ENCODE data around the gene OBSL1. TPM values are rescaled to one million over a fixed set of nuclear protein-coding genes. Genes with fewer than 3 reads are reported as not detected.

Gene OBSL1
- total RNA-seq, 1 donor from 2014 or later = 0.26 TPM

GRCh38 chr2:219542931-219543595 is 28.3 kb downstream of the OBSL1 start:
- H3K4me1 Mint-ChIP-seq = peaks cover 17% of the 10 kb centered on the region
- intact Hi-C loops (cut with micrococcal nuclease) = loop anchor here (1.0 to 5.0 kb wide), 8 partner anchors 9 to 1271 kb away; partner anchors contain the start of genes AAMP, DNAJB2, GMPPA and PNKD
- no peaks in the 10 kb centered on the region for H3K9me3 Mint-ChIP-seq
- DNase-seq = no peak
- H3K27me3 Mint-ChIP-seq = peaks cover 18% of the 10 kb centered on the region
- peak overlapping the region; percentile 89 for H3K4me3 Mint-ChIP-seq
- peaks cover 11% of the 10 kb centered on the region for H3K36me3 Mint-ChIP-seq (ENCODE audit: low read depth)
- peak overlapping the region; percentile 67 for H3K27ac Mint-ChIP-seq

GRCh38 chr2:219541611-219542180 is 29.6 kb downstream of the OBSL1 start:
- peaks cover 16% of the 10 kb centered on the region for H3K27me3 Mint-ChIP-seq
- intact Hi-C loops (cut with micrococcal nuclease) = loop anchor here (1.0 to 5.0 kb wide), 4 partner anchors 101 to 1269 kb away; partner anchors contain the start of genes AAMP, DNAJB2 and PNKD
- peaks cover 11% of the 10 kb centered on the region for H3K36me3 Mint-ChIP-seq (ENCODE audit: low read depth)
- DNase-seq = peak; percentile 96
- H3K27ac Mint-ChIP-seq = no peak overlapping the region
- peaks cover 17% of the 10 kb centered on the region for H3K4me1 Mint-ChIP-seq
- H3K4me3 Mint-ChIP-seq = peak overlapping the region; percentile 89
- H3K9me3 Mint-ChIP-seq = no peaks in the 10 kb centered on the region

- peak overlapping the region; percentile 89 for H3K4me3 Mint-ChIP-seq
- H3K4me1 Mint-ChIP-seq = peaks cover 17% of the 10 kb centered on the region
- no peaks in the 10 kb centered on the region for H3K9me3 Mint-ChIP-seq
- intact Hi-C loops (cut with micrococcal nuclease) = loop anchor here (1.0 to 5.0 kb wide), 4 partner anchors 101 to 1269 kb away; partner anchors contain the start of genes AAMP, DNAJB2 and PNKD
- H3K27me3 Mint-ChIP-seq = peaks cover 11% of the 10 kb centered on the region
- H3K36me3 Mint-ChIP-seq (ENCODE audit: low read depth) = peaks cover 11% of the 10 kb centered on the region
- DNase-seq = no peak
- H3K27ac Mint-ChIP-seq = no peak overlapping the region
Measured at GRCh38 chr2:219540784-219541504, 30.4 kb downstream of the OBSL1 start.

- H3K4me1 Mint-ChIP-seq = peaks cover 17% of the 10 kb centered on the region
- no peaks in the 10 kb centered on the region for H3K9me3 Mint-ChIP-seq
- no peak for DNase-seq
- intact Hi-C loops (cut with micrococcal nuclease) = loop anchor here (5.0 kb wide), 2 partner anchors 263 to 1268 kb away; partner anchors contain the start of genes AAMP, DNAJB2 and PNKD
- no peak overlapping the region for H3K27ac Mint-ChIP-seq
- H3K4me3 Mint-ChIP-seq = no peak overlapping the region
- peaks cover 11% of the 10 kb centered on the region for H3K36me3 Mint-ChIP-seq (ENCODE audit: low read depth)
- peaks cover 12% of the 10 kb centered on the region for H3K27me3 Mint-ChIP-seq
Measured at GRCh38 chr2:219539926-219540678, 31.2 kb downstream of the OBSL1 start.

- no peak for DNase-seq
- Mint-ChIP-seq H3K27me3 (peaks cover 3% of the 10 kb centered on the region), H3K36me3 (ENCODE audit: low read depth) (peaks cover 11% of the 10 kb centered on the region), H3K4me1 (peaks cover 11% of the 10 kb centered on the region), H3K4me3 (no peak overlapping the region), H3K27ac (no peak overlapping the region), H3K9me3 (no peaks in the 10 kb centered on the region)
- intact Hi-C loops (cut with micrococcal nuclease) = no loop called here
Measured at GRCh38 chr2:219538956-219539788, 32.2 kb downstream of the OBSL1 start.

GRCh38 chr2:219538504-219538951 is 32.8 kb downstream of the OBSL1 start:
- no peak for DNase-seq
- Mint-ChIP-seq H3K27me3 (peaks cover 3% of the 10 kb centered on the region), H3K4me3 (no peak overlapping the region), H3K4me1 (peaks cover 10% of the 10 kb centered on the region), H3K9me3 (no peaks in the 10 kb centered on the region), H3K36me3 (ENCODE audit: low read depth) (peaks cover 11% of the 10 kb centered on the region), H3K27ac (no peak overlapping the region)
- intact Hi-C loops (cut with micrococcal nuclease) = no loop called here

GRCh38 chr2:219537657-219538488 is 33.5 kb downstream of the OBSL1 start:
- Mint-ChIP-seq H3K36me3 (ENCODE audit: low read depth) (peaks cover 11% of the 10 kb centered on the region), H3K9me3 (no peaks in the 10 kb centered on the region), H3K27me3 (peaks cover 3% of the 10 kb centered on the region), H3K4me1 (peaks cover 10% of the 10 kb centered on the region), H3K4me3 (no peak overlapping the region), H3K27ac (no peak overlapping the region)
- intact Hi-C loops (cut with micrococcal nuclease) = no loop called here
- DNase-seq = no peak

GRCh38 chr2:219536967-219537366 is 34.4 kb downstream of the OBSL1 start:
- Mint-ChIP-seq H3K36me3 (ENCODE audit: low read depth) (peaks cover 11% of the 10 kb centered on the region), H3K27ac (no peak overlapping the region), H3K4me1 (peaks cover 3% of the 10 kb centered on the region), H3K9me3 (no peaks in the 10 kb centered on the region), H3K4me3 (no peak overlapping the region), H3K27me3 (peaks cover 7% of the 10 kb centered on the region)
- intact Hi-C loops (cut with micrococcal nuclease) = no loop called here
- no peak for DNase-seq

- DNase-seq = no peak
- Mint-ChIP-seq H3K27me3 (peaks cover 7% of the 10 kb centered on the region), H3K4me1 (peaks cover 3% of the 10 kb centered on the region), H3K36me3 (ENCODE audit: low read depth) (peaks cover 11% of the 10 kb centered on the region), H3K9me3 (no peaks in the 10 kb centered on the region), H3K4me3 (no peak overlapping the region), H3K27ac (no peak overlapping the region)
- intact Hi-C loops (cut with micrococcal nuclease) = no loop called here
Measured at GRCh38 chr2:219536425-219536824, 34.9 kb downstream of the OBSL1 start.

- Mint-ChIP-seq H3K36me3 (ENCODE audit: low read depth) (peaks cover 6% of the 10 kb centered on the region), H3K4me3 (no peak overlapping the region), H3K27ac (no peak overlapping the region), H3K27me3 (peaks cover 28% of the 10 kb centered on the region), H3K4me1 (peaks cover 3% of the 10 kb centered on the region), H3K9me3 (no peaks in the 10 kb centered on the region)
- intact Hi-C loops (cut with micrococcal nuclease) = no loop called here
- no peak for DNase-seq
Measured at GRCh38 chr2:219533930-219534661, 37.2 kb downstream of the OBSL1 start.

- no peak for DNase-seq
- no peaks in the 10 kb centered on the region for H3K9me3 Mint-ChIP-seq
- H3K4me3 Mint-ChIP-seq = no peak overlapping the region
- H3K27me3 Mint-ChIP-seq = peaks cover 43% of the 10 kb centered on the region
- no peak overlapping the region for H3K27ac Mint-ChIP-seq
- H3K4me1 Mint-ChIP-seq = peaks cover 3% of the 10 kb centered on the region
- H3K36me3 Mint-ChIP-seq (ENCODE audit: low read depth) = no peaks in the 10 kb centered on the region
- intact Hi-C loops (cut with micrococcal nuclease) = no loop called here
Measured at GRCh38 chr2:219532378-219532649, 39.0 kb downstream of the OBSL1 start.

Measured in activated CD4-positive, alpha-beta T cell treated with anti-CD3 and anti-CD28 coated beads, Interleukin-2, amount 10 ng/mL, durations not matched to agents 24 days and 14 days (primary cell).